ENCODE measurements around the gene FYN. TPM values are rescaled to one million over a fixed set of nuclear protein-coding genes. Genes with fewer than 3 reads are reported as not detected.
"Not testable (repeated sequence)": the region's sequence is repeated elsewhere in the genome, so short reads cannot be mapped to it uniquely, and the experiment has no call there.

FYN gene
- total RNA-seq, 4 donors from 2014 or later: 55.3 to 249 (median 74.3) TPM

DNA sequence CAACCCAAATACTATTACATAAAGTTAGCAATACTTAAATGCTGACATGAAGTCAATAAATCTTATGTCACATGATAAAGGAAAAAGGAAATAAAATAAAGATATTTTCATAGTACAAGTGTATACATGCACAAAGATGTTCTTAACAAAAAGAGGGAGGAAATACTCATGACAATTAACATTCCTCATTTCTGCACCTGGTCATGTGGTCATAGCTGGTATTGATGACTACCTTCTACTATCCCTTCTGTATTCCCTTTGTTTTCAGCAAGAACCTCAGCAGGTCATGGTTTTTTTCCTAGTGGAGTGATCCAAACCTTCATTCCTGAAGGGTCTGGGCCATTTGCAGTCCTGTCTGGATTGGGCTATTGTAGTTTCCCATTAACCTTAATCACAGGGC is 43.5 kb upstream of the FYN start:
- Histone ChIP-seq H3K36me3 (no peaks in the 10 kb centered on the region), H3K27me3 (no peaks in the 10 kb centered on the region), H3K4me3 (no peak overlapping the region), H3K9me3 (no peaks in the 10 kb centered on the region), H3K27ac (no peak overlapping the region), H3K4me1 (no peaks in the 10 kb centered on the region)
- TF ChIP-seq, protein P1, sequence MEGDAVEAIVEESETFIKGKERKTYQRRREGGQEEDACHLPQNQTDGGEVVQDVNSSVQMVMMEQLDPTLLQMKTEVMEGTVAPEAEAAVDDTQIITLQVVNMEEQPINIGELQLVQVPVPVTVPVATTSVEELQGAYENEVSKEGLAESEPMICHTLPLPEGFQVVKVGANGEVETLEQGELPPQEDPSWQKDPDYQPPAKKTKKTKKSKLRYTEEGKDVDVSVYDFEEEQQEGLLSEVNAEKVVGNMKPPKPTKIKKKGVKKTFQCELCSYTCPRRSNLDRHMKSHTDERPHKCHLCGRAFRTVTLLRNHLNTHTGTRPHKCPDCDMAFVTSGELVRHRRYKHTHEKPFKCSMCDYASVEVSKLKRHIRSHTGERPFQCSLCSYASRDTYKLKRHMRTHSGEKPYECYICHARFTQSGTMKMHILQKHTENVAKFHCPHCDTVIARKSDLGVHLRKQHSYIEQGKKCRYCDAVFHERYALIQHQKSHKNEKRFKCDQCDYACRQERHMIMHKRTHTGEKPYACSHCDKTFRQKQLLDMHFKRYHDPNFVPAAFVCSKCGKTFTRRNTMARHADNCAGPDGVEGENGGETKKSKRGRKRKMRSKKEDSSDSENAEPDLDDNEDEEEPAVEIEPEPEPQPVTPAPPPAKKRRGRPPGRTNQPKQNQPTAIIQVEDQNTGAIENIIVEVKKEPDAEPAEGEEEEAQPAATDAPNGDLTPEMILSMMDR (IDR thresholded peaks at IDR 0.05): no peak
- no peak for TF ChIP-seq POLR2A (IDR thresholded peaks at IDR 0.05)
- no peak for DNase-seq

DNA sequence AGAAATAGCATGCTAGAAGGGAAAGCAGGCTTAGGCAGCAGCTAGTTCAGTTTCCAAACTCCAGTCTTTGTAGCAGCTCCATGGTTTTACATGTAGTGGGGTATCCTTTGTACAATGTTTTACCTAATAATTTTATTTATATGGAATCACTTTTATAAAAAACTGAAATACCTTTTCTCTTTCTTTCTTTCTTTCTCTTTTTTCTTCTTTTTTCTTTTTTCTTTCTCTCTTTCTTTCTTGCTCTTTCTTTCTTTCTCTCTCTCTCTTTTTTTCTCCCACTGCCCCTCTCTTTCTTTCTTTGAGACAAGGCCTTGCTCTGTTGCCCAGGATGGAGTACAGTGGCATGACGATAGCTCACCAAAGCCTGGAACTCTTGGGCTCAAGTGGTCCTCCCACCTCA is 41.4 kb upstream of the FYN start:
- no peaks in the 10 kb centered on the region for H3K27me3 ChIP-seq
- no peak overlapping the region for H3K27ac ChIP-seq
- no peak for TF ChIP-seq POLR2A (IDR thresholded peaks at IDR 0.05)
- TF ChIP-seq, protein P1 (IDR thresholded peaks at IDR 0.05): no peak
- DNase-seq: no peak
- no peaks in the 10 kb centered on the region for H3K4me1 ChIP-seq
- no peaks in the 10 kb centered on the region for H3K9me3 ChIP-seq
- no peak overlapping the region for H3K4me3 ChIP-seq
- H3K36me3 ChIP-seq: no peaks in the 10 kb centered on the region

DNA sequence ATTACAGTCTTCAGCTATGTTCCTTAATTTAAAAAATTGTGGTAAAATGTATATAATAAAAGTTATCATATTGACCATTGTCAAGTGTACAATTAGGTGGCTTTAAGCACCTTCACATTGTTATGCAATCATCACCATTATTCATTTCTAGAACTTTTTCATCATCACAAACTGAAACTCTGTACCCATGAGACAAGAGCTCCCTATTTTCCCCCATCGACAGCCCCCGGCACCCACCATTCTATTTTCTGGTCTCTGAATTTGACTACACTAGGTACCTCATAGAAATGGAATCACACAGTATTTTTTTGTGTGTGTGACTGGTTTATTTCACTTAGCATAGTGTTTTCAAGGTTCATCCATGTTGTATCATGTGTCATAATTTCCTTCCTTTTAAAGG is 39.7 kb upstream of the FYN start:
- Histone ChIP-seq H3K27ac (no peak overlapping the region), H3K36me3 (no peaks in the 10 kb centered on the region), H3K4me1 (no peaks in the 10 kb centered on the region), H3K27me3 (no peaks in the 10 kb centered on the region), H3K4me3 (no peak overlapping the region), H3K9me3 (no peaks in the 10 kb centered on the region)
- DNase-seq: no peak
- TF ChIP-seq, protein P1 (IDR thresholded peaks at IDR 0.05): no peak
- TF ChIP-seq POLR2A (IDR thresholded peaks at IDR 0.05): no peak

DNA sequence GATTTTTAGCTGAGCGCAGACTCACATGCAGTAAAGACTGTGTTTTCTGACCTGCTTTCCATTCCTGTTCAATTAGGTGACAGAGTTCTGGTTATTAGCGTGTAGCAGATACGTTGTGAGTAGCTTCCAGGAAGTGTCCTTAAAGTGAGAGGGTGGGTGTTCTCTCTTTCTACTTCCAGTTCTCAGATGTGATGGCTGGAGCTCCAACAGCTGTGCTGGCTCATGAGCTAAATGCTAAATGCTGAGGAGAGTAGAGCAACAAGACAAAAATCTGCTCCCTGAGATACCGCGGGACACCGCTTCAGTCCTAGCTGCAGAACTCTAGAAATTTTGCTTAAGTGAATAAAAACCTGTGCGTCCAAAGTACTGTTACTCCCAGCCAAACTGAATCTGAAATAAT is 38.2 kb upstream of the FYN start:
- Histone ChIP-seq H3K36me3 (no peaks in the 10 kb centered on the region), H3K4me3 (no peak overlapping the region), H3K27me3 (no peaks in the 10 kb centered on the region), H3K27ac (no peak overlapping the region), H3K4me1 (no peaks in the 10 kb centered on the region), H3K9me3 (no peaks in the 10 kb centered on the region)
- TF ChIP-seq, protein P1 (IDR thresholded peaks at IDR 0.05): no peak
- TF ChIP-seq POLR2A (IDR thresholded peaks at IDR 0.05): no peak
- no peak for DNase-seq

DNA sequence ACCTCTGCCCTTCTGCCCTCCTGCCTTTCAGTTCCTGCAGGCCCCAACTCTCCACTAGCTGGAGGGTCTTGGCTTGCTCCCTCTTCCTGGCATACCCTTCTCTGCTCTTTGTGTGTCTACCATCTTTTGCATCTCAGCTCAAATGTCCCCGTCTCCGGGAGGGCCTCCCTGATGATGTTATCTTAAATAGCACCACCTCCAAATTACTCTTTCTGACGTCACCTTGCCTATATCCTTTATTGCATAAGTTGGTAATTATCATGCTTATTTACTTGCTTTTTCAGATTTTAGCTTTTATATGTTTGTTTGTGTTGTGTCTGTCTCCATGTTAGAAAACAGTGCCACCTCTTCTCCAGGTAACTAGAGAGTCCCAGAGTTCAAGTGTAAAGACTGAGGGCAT is 36.0 kb upstream of the FYN start:
- no peak overlapping the region for H3K4me3 ChIP-seq

DNA sequence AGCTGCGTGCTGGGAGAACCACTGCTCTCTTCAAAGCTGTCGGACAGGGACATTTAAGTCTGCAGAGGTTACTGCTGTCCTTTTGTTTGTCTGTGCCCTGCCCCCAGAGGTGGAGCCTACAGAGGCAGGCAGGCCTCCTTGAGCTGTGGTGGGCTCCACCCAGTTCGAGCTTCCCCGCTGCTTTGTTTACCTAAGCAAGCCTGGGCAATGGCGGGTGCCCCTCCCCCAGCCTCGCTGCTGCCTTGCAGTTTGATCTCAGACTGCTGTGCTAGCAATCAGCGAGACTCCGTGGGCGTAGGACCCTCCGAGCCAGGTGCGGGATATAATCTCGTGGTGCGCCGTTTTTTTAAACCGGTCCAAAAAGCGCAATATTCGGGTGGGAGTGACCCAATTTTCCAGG is 35.1 kb upstream of the FYN start:
- H3K4me1 ChIP-seq, H3K9me3 ChIP-seq, H3K4me3 ChIP-seq, DNase-seq, H3K36me3 ChIP-seq, H3K27ac ChIP-seq, H3K27me3 ChIP-seq: not testable (repeated sequence)

More for the DNA sequence above, 36.0 kb upstream of the FYN start:
- TF ChIP-seq, protein P1 (IDR thresholded peaks at IDR 0.05): no peak
- no peak for TF ChIP-seq POLR2A (IDR thresholded peaks at IDR 0.05)
- no peak for DNase-seq
- Histone ChIP-seq H3K4me1 (no peaks in the 10 kb centered on the region), H3K9me3 (no peaks in the 10 kb centered on the region), H3K27ac (no peak overlapping the region), H3K27me3 (no peaks in the 10 kb centered on the region), H3K36me3 (no peaks in the 10 kb centered on the region)
